ENCODE data around the gene TARM1. TPM values are rescaled to one million over a fixed set of nuclear protein-coding genes. Genes with fewer than 3 reads are reported as not detected.
A peak's percentile ranks its signal among the peaks of the same experiment; 100 is the strongest.

Gene TARM1
- not detected for polyA plus RNA-seq (2013, experiment 1 of 2)
- polyA plus RNA-seq (2013, experiment 2 of 2): not detected

DNA sequence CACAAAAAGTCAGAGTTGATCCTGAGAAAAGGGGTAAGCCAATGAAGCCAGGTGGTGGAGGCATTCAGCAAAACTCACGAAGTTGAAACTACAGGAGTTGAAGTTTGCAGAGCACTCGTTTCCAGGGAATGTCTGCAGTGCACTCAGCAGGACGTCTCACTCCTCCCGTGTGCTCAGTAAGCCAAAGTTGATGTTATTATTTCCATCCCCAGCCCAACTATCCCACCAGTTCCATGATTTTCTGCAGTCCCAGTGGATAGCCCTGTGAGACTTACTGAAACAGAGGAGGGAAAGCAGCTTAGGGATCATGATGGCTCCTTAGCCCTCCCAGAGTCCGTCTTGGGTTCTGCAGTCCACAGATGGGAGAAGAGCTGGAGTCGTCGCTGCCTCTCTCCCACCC lies at the start of gene TARM1:
TSS of gene TARM1 (minus strand) at position 334 of the 400 bp plus-strand sequence. CDS start at position 309, 25 bp downstream.
- no peak within 1 kb of the TSS for H3K27ac ChIP-seq (replicated peaks; ENCODE audit: low read length)
- no peak within 1 kb of the TSS for H3K23ac ChIP-seq (ENCODE audit: low read depth, low read length, poor library complexity)
- H2BK120ac ChIP-seq (ENCODE audit: low read depth, low read length): no peak within 1 kb of the TSS
- peaks cover 7% of the 10 kb centered on the region in 2 donors for H3K9me3 ChIP-seq (replicated peaks in 1 of 2; ENCODE audit: control insufficient read depth in 2 of 2, insufficient read depth in 1 of 2, low read depth in 1 of 2, low read length in 2 of 2)
- no peaks in the 10 kb centered on the region for H3K4me1 ChIP-seq (ENCODE audit: control insufficient read depth in 2 of 2, insufficient read depth in 1 of 2, low read depth in 1 of 2, low read length in 2 of 2)
- H2AFZ ChIP-seq (ENCODE audit: low read length): no peak within 1 kb of the TSS
- H3K36me3 ChIP-seq (replicated peaks in 1 of 2; ENCODE audit: control insufficient read depth in 2 of 2, insufficient read depth in 2 of 2, low read length in 2 of 2): no peaks in the 10 kb centered on the region
- H4K91ac ChIP-seq (ENCODE audit: low read depth, low read length, poor library complexity): no peak within 1 kb of the TSS
- no peaks in the 10 kb centered on the region for H3K79me1 ChIP-seq (ENCODE audit: low read depth, low read length)
- no peak within 1 kb of the TSS for H2BK12ac ChIP-seq (ENCODE audit: low read length)
- H3K27me3 ChIP-seq (ENCODE audit: control insufficient read depth in 3 of 3, insufficient read depth in 3 of 3, low read depth in 1 of 3, low read length in 3 of 3): no peaks in the 10 kb centered on the region
- no peak for DNase-seq (ENCODE audit: low spot score)
- no CpG with 5 or more reads among the region's 7 CpGs for WGBS, 2 donors (ENCODE audit: extremely low coverage in 2 of 2, insufficient read length in 2 of 2, insufficient replicate concordance in 1 of 2)
- H2BK15ac ChIP-seq (ENCODE audit: low read length): no peak within 1 kb of the TSS
- no peak within 1 kb of the TSS for H3K4me2 ChIP-seq (ENCODE audit: insufficient read depth, low read length, poor library complexity, severe bottlenecking)
- no peak within 1 kb of the TSS for H2BK5ac ChIP-seq (ENCODE audit: low read length)
- H3K18ac ChIP-seq (ENCODE audit: low read length): no peak within 1 kb of the TSS
- H3K4ac ChIP-seq (ENCODE audit: low read length): no peak within 1 kb of the TSS
- no peak within 1 kb of the TSS for H3K4me3 ChIP-seq (ENCODE audit: low read length in 2 of 2)
- no peak within 1 kb of the TSS for H4K8ac ChIP-seq (ENCODE audit: low read depth, low read length)
- H2AK5ac ChIP-seq (ENCODE audit: low read depth, low read length): no peak within 1 kb of the TSS
- no peak within 1 kb of the TSS for H3K14ac ChIP-seq (ENCODE audit: low read length)
- no peak within 1 kb of the TSS for H3K9ac ChIP-seq (ENCODE audit: low read depth, low read length, poor library complexity)

DNA sequence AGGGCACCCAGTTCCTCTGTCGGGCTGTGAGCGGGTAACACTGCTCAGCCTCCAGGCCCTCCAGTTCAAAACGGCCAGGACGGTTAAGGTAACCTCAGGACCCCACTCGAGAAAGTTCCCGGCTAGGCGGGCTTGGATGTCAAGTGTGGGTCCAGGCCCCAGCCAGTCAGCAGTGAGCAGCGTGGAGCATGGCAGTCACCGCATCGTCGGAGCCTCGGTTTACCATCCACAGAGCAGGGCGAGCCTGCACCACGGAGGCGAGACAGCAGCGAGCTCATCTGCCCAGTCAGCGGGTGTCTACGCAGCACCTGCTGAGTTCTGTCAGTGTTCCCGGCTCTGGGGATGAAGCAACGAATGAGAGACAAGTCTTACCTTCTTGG lies 48.4 kb upstream of the TARM1 start:
- H2BK12ac ChIP-seq (ENCODE audit: low read length): peak overlapping the region; percentile 22
- H3K27ac ChIP-seq (replicated peaks; ENCODE audit: low read length): no peak overlapping the region
- no peak overlapping the region for H3K18ac ChIP-seq (ENCODE audit: low read length)
- no peak overlapping the region for H3K14ac ChIP-seq (ENCODE audit: low read length)
- H3K4me2 ChIP-seq (ENCODE audit: insufficient read depth, low read length, poor library complexity, severe bottlenecking): no peak overlapping the region
- no peak overlapping the region for H2AK5ac ChIP-seq (ENCODE audit: low read depth, low read length)
- no peaks in the 10 kb centered on the region for H3K4me1 ChIP-seq (ENCODE audit: control insufficient read depth in 2 of 2, insufficient read depth in 1 of 2, low read depth in 1 of 2, low read length in 2 of 2)
- DNase-seq (ENCODE audit: low spot score): no peak
- peaks cover 37 to 67% of the 10 kb centered on the region in 2 donors for H3K36me3 ChIP-seq (replicated peaks in 1 of 2; ENCODE audit: control insufficient read depth in 2 of 2, insufficient read depth in 2 of 2, low read length in 2 of 2)
- H2BK120ac ChIP-seq (ENCODE audit: low read depth, low read length): no peak overlapping the region
- no peak overlapping the region for H2AFZ ChIP-seq (ENCODE audit: low read length)
- H3K79me1 ChIP-seq (ENCODE audit: low read depth, low read length): no peaks in the 10 kb centered on the region
- H3K9me3 ChIP-seq (replicated peaks in 1 of 2; ENCODE audit: control insufficient read depth in 2 of 2, insufficient read depth in 1 of 2, low read depth in 1 of 2, low read length in 2 of 2): peaks cover 3% of the 10 kb centered on the region in 2 donors
- H3K9ac ChIP-seq (ENCODE audit: low read depth, low read length, poor library complexity): no peak overlapping the region
- H3K27me3 ChIP-seq (ENCODE audit: control insufficient read depth in 3 of 3, insufficient read depth in 3 of 3, low read depth in 1 of 3, low read length in 3 of 3): no peaks in the 10 kb centered on the region
- no peak overlapping the region for H4K91ac ChIP-seq (ENCODE audit: low read depth, low read length, poor library complexity)
- H3K4ac ChIP-seq (ENCODE audit: low read length): no peak overlapping the region
- H3K23ac ChIP-seq (ENCODE audit: low read depth, low read length, poor library complexity): no peak overlapping the region
- H3K4me3 ChIP-seq (ENCODE audit: low read length in 2 of 2): no peak overlapping the region
- no peak overlapping the region for H2BK5ac ChIP-seq (ENCODE audit: low read length)
- no peak overlapping the region for H2BK15ac ChIP-seq (ENCODE audit: low read length)
- no peak overlapping the region for H4K8ac ChIP-seq (ENCODE audit: low read depth, low read length)
- WGBS, 2 donors (ENCODE audit: extremely low coverage in 2 of 2, insufficient read length in 2 of 2, insufficient replicate concordance in 1 of 2): no CpG with 5 or more reads among the region's 20 CpGs

DNA sequence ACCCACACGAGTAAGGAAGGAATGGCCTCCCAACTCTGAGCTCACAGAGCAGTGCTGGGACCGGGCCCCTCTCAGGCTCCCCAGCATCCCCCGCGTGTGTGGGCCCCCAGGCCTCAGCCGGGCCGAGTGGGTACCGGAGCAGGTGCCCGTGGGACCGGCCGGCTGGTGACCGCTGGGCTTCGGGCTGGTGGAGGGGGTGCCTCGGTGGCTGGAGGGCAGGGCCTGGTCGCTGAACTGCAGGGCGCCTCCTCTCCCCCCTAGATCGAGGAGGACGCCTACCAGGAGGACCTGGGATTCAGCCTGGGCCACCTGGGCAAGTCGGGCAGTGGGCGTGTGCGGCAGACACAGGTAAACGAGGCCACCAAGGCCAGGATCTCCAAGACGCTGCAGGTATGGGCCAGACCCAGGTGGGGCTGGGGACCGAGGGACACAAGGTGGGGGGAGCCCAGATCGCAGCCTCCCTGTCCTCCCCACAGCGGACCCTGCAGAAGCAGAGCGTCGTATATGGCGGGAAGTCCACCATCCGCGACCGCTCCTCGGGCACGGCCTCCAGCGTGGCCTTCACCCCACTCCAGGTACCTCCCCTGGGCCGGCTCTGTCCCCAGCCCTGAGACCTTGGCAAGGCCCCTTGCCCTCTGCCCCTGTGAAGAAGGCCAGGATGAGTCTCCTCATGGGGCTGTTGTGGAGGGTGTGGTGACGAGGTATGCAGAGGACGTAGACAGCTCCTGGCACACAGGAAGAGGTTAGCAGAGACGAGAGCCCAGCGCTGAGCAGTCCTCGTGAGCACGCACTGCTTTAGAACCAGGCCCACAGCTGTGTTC lies 47.8 kb upstream of the TARM1 start:
- no peak overlapping the region for H4K91ac ChIP-seq (ENCODE audit: low read depth, low read length, poor library complexity)
- no peak overlapping the region for H3K4ac ChIP-seq (ENCODE audit: low read length)
- H3K9me3 ChIP-seq (replicated peaks in 1 of 2; ENCODE audit: control insufficient read depth in 2 of 2, insufficient read depth in 1 of 2, low read depth in 1 of 2, low read length in 2 of 2): peaks cover 3% of the 10 kb centered on the region in 2 donors
- no peak overlapping the region for H2AK5ac ChIP-seq (ENCODE audit: low read depth, low read length)
- no peaks in the 10 kb centered on the region for H3K79me1 ChIP-seq (ENCODE audit: low read depth, low read length)
- H3K27me3 ChIP-seq (ENCODE audit: control insufficient read depth in 3 of 3, insufficient read depth in 3 of 3, low read depth in 1 of 3, low read length in 3 of 3): no peaks in the 10 kb centered on the region
- H3K4me3 ChIP-seq (ENCODE audit: low read length in 2 of 2): no peak overlapping the region
- no peak overlapping the region for H3K4me2 ChIP-seq (ENCODE audit: insufficient read depth, low read length, poor library complexity, severe bottlenecking)
- H2BK120ac ChIP-seq (ENCODE audit: low read depth, low read length): no peak overlapping the region
- no peak overlapping the region for H2BK15ac ChIP-seq (ENCODE audit: low read length)
- WGBS, 2 donors (ENCODE audit: extremely low coverage in 2 of 2, insufficient read length in 2 of 2, insufficient replicate concordance in 1 of 2): no CpG with 5 or more reads among the region's 41 CpGs
- peaks cover 42 to 73% of the 10 kb centered on the region in 2 donors for H3K36me3 ChIP-seq (replicated peaks in 1 of 2; ENCODE audit: control insufficient read depth in 2 of 2, insufficient read depth in 2 of 2, low read length in 2 of 2)
- DNase-seq (ENCODE audit: low spot score): no peak
- no peak overlapping the region for H3K14ac ChIP-seq (ENCODE audit: low read length)
- no peak overlapping the region for H2BK5ac ChIP-seq (ENCODE audit: low read length)
- no peaks in the 10 kb centered on the region for H3K4me1 ChIP-seq (ENCODE audit: control insufficient read depth in 2 of 2, insufficient read depth in 1 of 2, low read depth in 1 of 2, low read length in 2 of 2)
- H3K27ac ChIP-seq (replicated peaks; ENCODE audit: low read length): no peak overlapping the region
- H3K9ac ChIP-seq (ENCODE audit: low read depth, low read length, poor library complexity): no peak overlapping the region
- peak overlapping the region; percentile 22 for H2BK12ac ChIP-seq (ENCODE audit: low read length)
- H4K8ac ChIP-seq (ENCODE audit: low read depth, low read length): no peak overlapping the region
- H3K23ac ChIP-seq (ENCODE audit: low read depth, low read length, poor library complexity): no peak overlapping the region
- H2AFZ ChIP-seq (ENCODE audit: low read length): no peak overlapping the region
- no peak overlapping the region for H3K18ac ChIP-seq (ENCODE audit: low read length)

DNA sequence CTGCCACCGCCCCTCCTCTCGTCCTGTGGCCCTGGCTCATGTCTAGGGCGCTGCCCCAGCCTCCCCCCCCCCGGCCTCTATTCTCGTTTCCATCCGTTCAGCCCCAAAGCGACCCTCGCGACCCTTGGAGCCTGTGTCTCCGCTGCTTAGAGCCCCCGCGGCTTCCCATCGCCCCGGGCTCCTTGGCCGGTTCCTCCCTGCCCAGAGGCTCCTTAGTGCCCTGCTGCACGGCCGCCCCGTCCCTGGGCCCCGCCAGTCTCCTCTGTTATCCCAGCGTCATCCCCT lies 47.2 kb upstream of the TARM1 start:
- Histone ChIP-seq H3K27ac (replicated peaks; ENCODE audit: low read length) (no peak overlapping the region), H4K91ac (ENCODE audit: low read depth, low read length, poor library complexity) (no peak overlapping the region), H3K9me3 (replicated peaks in 1 of 2; ENCODE audit: control insufficient read depth in 2 of 2, insufficient read depth in 1 of 2, low read depth in 1 of 2, low read length in 2 of 2) (no peaks in the 10 kb centered on the region), H2AK5ac (ENCODE audit: low read depth, low read length) (no peak overlapping the region), H2BK15ac (ENCODE audit: low read length) (no peak overlapping the region), H3K4me2 (ENCODE audit: insufficient read depth, low read length, poor library complexity, severe bottlenecking) (no peak overlapping the region), H2BK5ac (ENCODE audit: low read length) (no peak overlapping the region), H3K36me3 (replicated peaks in 1 of 2; ENCODE audit: control insufficient read depth in 2 of 2, insufficient read depth in 2 of 2, low read length in 2 of 2) (peaks cover 48 to 79% of the 10 kb centered on the region in 2 donors), H3K4me1 (ENCODE audit: control insufficient read depth in 2 of 2, insufficient read depth in 1 of 2, low read depth in 1 of 2, low read length in 2 of 2) (no peaks in the 10 kb centered on the region), H3K14ac (ENCODE audit: low read length) (no peak overlapping the region), H3K4ac (ENCODE audit: low read length) (no peak overlapping the region), H3K18ac (ENCODE audit: low read length) (no peak overlapping the region), H3K27me3 (ENCODE audit: control insufficient read depth in 3 of 3, insufficient read depth in 3 of 3, low read depth in 1 of 3, low read length in 3 of 3) (no peaks in the 10 kb centered on the region), H2BK12ac (ENCODE audit: low read length) (no peak overlapping the region), H4K8ac (ENCODE audit: low read depth, low read length) (no peak overlapping the region), H2AFZ (ENCODE audit: low read length) (no peak overlapping the region), H3K23ac (ENCODE audit: low read depth, low read length, poor library complexity) (no peak overlapping the region), H3K4me3 (ENCODE audit: low read length in 2 of 2) (no peak overlapping the region), H3K79me1 (ENCODE audit: low read depth, low read length) (no peaks in the 10 kb centered on the region), H3K9ac (ENCODE audit: low read depth, low read length, poor library complexity) (no peak overlapping the region), H2BK120ac (ENCODE audit: low read depth, low read length) (no peak overlapping the region)
- WGBS, 2 donors (ENCODE audit: extremely low coverage in 2 of 2, insufficient read length in 2 of 2, insufficient replicate concordance in 1 of 2): no CpG with 5 or more reads among the region's 20 CpGs
- DNase-seq (ENCODE audit: low spot score): no peak

Measured in neuronal stem cell (in vitro differentiated cells).